Loucy (cell line): ENCODE results near the gene TNFRSF13B.

ENCODE experiments used
- H2AFZ ChIP-seq: fragments of 200-600 bp; sonication (generic); 2 replicates; pipeline ENCODE4 v1.6.0; 2016; ENCODE audit warnings: antibody characterized with exemption, mild to moderate bottlenecking, low read length, moderate library complexity
- H3F3A ChIP-seq: fragments of 200-600 bp; 2 replicates; pipeline ENCODE4 v1.6.0; 2016; ENCODE audit warnings: antibody characterized with exemption, low read depth, mild to moderate bottlenecking
- H3K27me3 ChIP-seq: fragments of 200-600 bp; sonication (generic); 2 replicates; pipeline ENCODE4 v1.6.1; 2014; ENCODE audit warnings: low read length, mild to moderate bottlenecking; ENCODE audit not compliant: insufficient read depth, poor library complexity, severe bottlenecking
- H3K36me3 ChIP-seq: fragments of 200-600 bp; sonication (generic); 2 replicates; pipeline ENCODE4 v1.6.1; 2016; ENCODE audit warnings: low read length; ENCODE audit not compliant: insufficient read depth
- H3K4me1 ChIP-seq: fragments of 200-600 bp; sonication (generic); 2 replicates; pipeline ENCODE4 v1.5.1; 2014; ENCODE audit warnings: low read length, mild to moderate bottlenecking; ENCODE audit not compliant: insufficient read depth, poor library complexity, severe bottlenecking
- H3K4me2 ChIP-seq: fragments of 200-600 bp; sonication (generic); 2 replicates; pipeline ENCODE4 v1.6.0; 2014; ENCODE audit warnings: antibody characterized with exemption, low read length, low read depth, mild to moderate bottlenecking; ENCODE audit not compliant: poor library complexity, severe bottlenecking
- H3K4me3 ChIP-seq: fragments of 200-600 bp; sonication (generic); 2 replicates; pipeline ENCODE4 v1.5.1; 2014; ENCODE audit warnings: low read length, mild to moderate bottlenecking, mixed read lengths; ENCODE audit not compliant: poor library complexity, severe bottlenecking
- H3K79me2 ChIP-seq: fragments of 200-600 bp; sonication (generic); 2 replicates; pipeline ENCODE4 v1.6.1; 2014; ENCODE audit warnings: low read length; ENCODE audit not compliant: insufficient read depth
- H3K9ac ChIP-seq: fragments of 200-600 bp; sonication (generic); 2 replicates; pipeline ENCODE4 v1.6.0; 2014; ENCODE audit warnings: mild to moderate bottlenecking, low read depth, low read length, moderate library complexity; ENCODE audit not compliant: poor library complexity, severe bottlenecking
- H3K9me2 ChIP-seq: fragments of 200-600 bp; sonication (generic); replicated peaks from 2 replicates; pipeline ENCODE4 v1.6.1; 2016; ENCODE audit warnings: low read depth, low read length, mixed read lengths
- H3K9me3 ChIP-seq: fragments of 200-600 bp; sonication (generic); 2 replicates; pipeline ENCODE4 v1.6.1; 2014; ENCODE audit warnings: mild to moderate bottlenecking, antibody characterized with exemption, low read length, low read depth; ENCODE audit not compliant: insufficient read depth
- H4K20me1 ChIP-seq: fragments of 200-600 bp; sonication (generic); 2 replicates; pipeline ENCODE4 v1.6.0; 2014; ENCODE audit warnings: antibody characterized with exemption, low read length, mild to moderate bottlenecking; ENCODE audit not compliant: insufficient read depth, poor library complexity, severe bottlenecking
- CTCF ChIP-seq: fragments of 200-600 bp; sonication (generic); conservative IDR thresholded peaks from 2 replicates; pipeline ENCODE4 v1.5.1; 2014; ENCODE audit warnings: mild to moderate bottlenecking, antibody characterized with exemption, low read length
- EZH2phosphoT487 ChIP-seq: fragments of 200-600 bp; IDR thresholded peaks from 2 replicates; pipeline ENCODE4 v1.6.1; 2018; ENCODE audit warnings: antibody characterized with exemption, mild to moderate bottlenecking, moderate library complexity, borderline replicate concordance

The TNFRSF13B gene

GRCh38 chr17:16952401-16952800 lies 19.5 kb downstream of the TNFRSF13B start:
- TF ChIP-seq CTCF (no peak), EZH2phosphoT487 (no peak)
- H4K20me1 ChIP-seq, result no peaks in the 10 kb centered on the region
- H3K9ac ChIP-seq, result no peak overlapping the region
- H2AFZ ChIP-seq, result no peak overlapping the region
- H3K9me2 ChIP-seq, result no peaks in the 10 kb centered on the region; the same call in 1 of the 2 replicates
- H3K36me3 ChIP-seq, result no peaks in the 10 kb centered on the region
- H3F3A ChIP-seq, result no peaks in the 10 kb centered on the region
- H3K4me3 ChIP-seq, result no peak overlapping the region
- no peaks in the 10 kb centered on the region for H3K9me3 ChIP-seq
- H3K79me2 ChIP-seq, result no peaks in the 10 kb centered on the region
- no peaks in the 10 kb centered on the region for H3K4me1 ChIP-seq
- H3K27me3 ChIP-seq, result no peaks in the 10 kb centered on the region
- H3K4me2 ChIP-seq, result no peak overlapping the region

GRCh38 chr17:16950488-16950887 lies 21.4 kb downstream of the TNFRSF13B start:
- H3K4me1 ChIP-seq, result no peaks in the 10 kb centered on the region
- H3K79me2 ChIP-seq, result no peaks in the 10 kb centered on the region
- no peak overlapping the region for H2AFZ ChIP-seq
- TF ChIP-seq CTCF (no peak), EZH2phosphoT487 (no peak)
- no peak overlapping the region for H3K9ac ChIP-seq
- H3K4me2 ChIP-seq, result no peak overlapping the region
- H4K20me1 ChIP-seq, result no peaks in the 10 kb centered on the region
- no peaks in the 10 kb centered on the region for H3K36me3 ChIP-seq
- no peaks in the 10 kb centered on the region for H3K9me2 ChIP-seq
- no peaks in the 10 kb centered on the region for H3K9me3 ChIP-seq
- no peaks in the 10 kb centered on the region for H3F3A ChIP-seq
- no peak overlapping the region for H3K4me3 ChIP-seq
- H3K27me3 ChIP-seq, result no peaks in the 10 kb centered on the region

DNA sequence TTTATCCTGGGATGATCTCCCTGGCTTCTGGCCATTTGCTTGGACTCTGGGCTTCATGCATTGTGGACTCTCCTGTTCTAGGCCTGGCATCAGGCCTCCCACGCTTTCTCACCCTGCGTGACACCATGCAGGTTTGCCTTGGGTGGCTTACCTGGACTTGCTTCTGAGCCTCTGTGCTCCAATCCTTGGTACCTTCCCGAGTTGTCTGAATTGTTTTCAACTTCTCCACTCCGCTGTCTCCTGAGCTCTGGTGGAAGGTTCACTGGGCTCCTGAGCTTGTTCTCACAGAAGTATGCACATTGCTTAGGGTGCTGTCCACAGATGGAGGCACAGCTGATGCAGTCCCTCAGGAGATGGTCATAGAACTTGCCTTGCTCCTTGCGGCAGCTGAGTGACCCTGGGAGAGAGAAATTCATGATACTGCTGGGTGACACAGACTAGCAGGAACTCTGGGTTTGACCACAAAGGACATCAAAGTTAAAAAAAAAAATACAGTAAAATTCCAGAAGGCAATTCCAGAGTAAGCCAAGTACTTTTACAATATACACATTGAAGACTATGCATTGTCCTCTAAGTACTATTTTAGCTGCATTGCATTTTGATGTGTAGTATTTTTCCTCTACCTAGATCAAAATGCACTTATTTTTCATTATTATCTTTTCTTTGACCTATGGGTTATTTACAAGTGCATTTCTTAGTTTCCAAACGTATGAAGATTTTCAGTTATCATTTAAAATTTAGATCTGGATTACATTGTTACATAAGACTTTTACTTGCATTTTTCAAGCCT lies 23.1 kb downstream of the TNFRSF13B start:
- Histone ChIP-seq H3K27me3 (no peaks in the 10 kb centered on the region), H3K9me3 (no peaks in the 10 kb centered on the region), H3K4me1 (no peaks in the 10 kb centered on the region), H2AFZ (no peak overlapping the region), H3K4me3 (no peak overlapping the region), H3K9me2 (no peaks in the 10 kb centered on the region), H3K9ac (no peak overlapping the region), H3K36me3 (no peaks in the 10 kb centered on the region), H3K4me2 (no peak overlapping the region), H3K79me2 (no peaks in the 10 kb centered on the region), H3F3A (no peaks in the 10 kb centered on the region), H4K20me1 (no peaks in the 10 kb centered on the region)
- no peak for TF ChIP-seq EZH2phosphoT487
- TF ChIP-seq CTCF, result no peak
